ENCODE results near the gene TTC33. TPM values are rescaled to one million over a fixed set of nuclear protein-coding genes. Genes with fewer than 3 reads are reported as not detected.
A peak's percentile ranks its signal among the peaks of the same experiment; 100 is the strongest.

Gene TTC33
- total and polyA plus RNA-seq, 2 of the 13 experiments (the other 11 are each of a cell fraction or from before 2014, with no cell fraction given), result 4.5 to 20.0 TPM

DNA sequence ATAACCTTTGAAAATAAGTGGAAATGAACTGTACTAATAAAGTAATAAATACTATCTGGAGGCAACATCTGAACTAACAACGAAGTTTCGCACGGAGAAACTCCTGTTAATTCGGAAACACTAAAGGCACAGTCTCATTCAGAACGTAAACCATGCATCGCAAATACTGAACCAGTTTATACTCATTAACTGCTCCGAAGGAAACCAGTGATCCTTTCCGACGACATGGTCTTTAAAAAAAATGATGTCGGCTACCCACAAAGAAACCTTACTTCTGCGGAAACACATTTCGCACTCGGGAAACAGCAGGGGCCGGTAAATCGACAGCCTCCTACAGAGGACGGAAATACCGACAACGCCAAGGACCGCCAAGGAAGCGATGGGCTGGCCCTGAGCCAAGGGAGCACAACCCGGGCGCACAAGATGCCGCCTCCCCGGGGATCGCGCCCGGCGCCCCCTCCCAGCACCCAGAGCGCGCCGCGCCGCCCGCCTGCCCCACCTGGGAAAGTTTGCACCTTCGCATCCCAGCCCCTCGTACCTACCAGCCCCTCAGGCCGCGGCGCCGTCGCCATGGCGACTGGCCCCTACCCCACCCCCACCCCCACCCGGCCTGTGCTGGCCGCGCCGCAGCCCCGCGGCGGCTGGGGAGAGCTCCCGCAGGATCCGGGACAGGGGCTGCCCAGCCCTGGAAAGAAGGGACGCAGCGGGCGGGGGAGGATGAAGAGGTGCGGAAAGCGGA, 41.7 kb upstream of the TTC33 start (continued):
- TF ChIP-seq HOXA3 (CRISPR knock-in tag; IDR thresholded peaks at IDR 0.05), result peak; percentile 64; the same call in 1 of the 2 replicates
- TF ChIP-seq ARNTL (CRISPR knock-in tag; IDR thresholded peaks at IDR 0.05), result peak; percentile 12; the same call in 1 of the 2 replicates
- no peak for TF ChIP-seq ZBTB33 (CRISPR knock-in tag; IDR thresholded peaks at IDR 0.05)
- TF ChIP-seq HDAC1 (CRISPR knock-in tag; IDR thresholded peaks at IDR 0.05), result peak; percentile 36; the same call in 1 of the 2 replicates
- TF ChIP-seq, protein P1, sequence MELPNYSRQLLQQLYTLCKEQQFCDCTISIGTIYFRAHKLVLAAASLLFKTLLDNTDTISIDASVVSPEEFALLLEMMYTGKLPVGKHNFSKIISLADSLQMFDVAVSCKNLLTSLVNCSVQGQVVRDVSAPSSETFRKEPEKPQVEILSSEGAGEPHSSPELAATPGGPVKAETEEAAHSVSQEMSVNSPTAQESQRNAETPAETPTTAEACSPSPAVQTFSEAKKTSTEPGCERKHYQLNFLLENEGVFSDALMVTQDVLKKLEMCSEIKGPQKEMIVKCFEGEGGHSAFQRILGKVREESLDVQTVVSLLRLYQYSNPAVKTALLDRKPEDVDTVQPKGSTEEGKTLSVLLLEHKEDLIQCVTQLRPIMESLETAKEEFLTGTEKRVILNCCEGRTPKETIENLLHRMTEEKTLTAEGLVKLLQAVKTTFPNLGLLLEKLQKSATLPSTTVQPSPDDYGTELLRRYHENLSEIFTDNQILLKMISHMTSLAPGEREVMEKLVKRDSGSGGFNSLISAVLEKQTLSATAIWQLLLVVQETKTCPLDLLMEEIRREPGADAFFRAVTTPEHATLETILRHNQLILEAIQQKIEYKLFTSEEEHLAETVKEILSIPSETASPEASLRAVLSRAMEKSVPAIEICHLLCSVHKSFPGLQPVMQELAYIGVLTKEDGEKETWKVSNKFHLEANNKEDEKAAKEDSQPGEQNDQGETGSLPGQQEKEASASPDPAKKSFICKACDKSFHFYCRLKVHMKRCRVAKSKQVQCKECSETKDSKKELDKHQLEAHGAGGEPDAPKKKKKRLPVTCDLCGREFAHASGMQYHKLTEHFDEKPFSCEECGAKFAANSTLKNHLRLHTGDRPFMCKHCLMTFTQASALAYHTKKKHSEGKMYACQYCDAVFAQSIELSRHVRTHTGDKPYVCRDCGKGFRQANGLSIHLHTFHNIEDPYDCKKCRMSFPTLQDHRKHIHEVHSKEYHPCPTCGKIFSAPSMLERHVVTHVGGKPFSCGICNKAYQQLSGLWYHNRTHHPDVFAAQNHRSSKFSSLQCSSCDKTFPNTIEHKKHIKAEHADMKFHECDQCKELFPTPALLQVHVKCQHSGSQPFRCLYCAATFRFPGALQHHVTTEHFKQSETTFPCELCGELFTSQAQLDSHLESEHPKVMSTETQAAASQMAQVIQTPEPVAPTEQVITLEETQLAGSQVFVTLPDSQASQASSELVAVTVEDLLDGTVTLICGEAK (IDR thresholded peaks at IDR 0.05), result no peak
- TF ChIP-seq, protein P1 (CRISPR knock-in tag; IDR thresholded peaks at IDR 0.05), result 0 out of 2 replicates have a peak, but pooled peaks have one; percentile 8
